Fibroblast of the conjunctiva (primary cell): ENCODE results near the gene INTS1.
"Not testable (repeated sequence)": the region's sequence is repeated elsewhere in the genome, so short reads cannot be mapped to it uniquely, and the experiment has no call there.

ENCODE experiments used
- DNase-seq: peaks from one replicate; pipeline ENCODE4 v3.0.0-alpha.2; 2010; ENCODE audit warnings: low read depth

Gene INTS1

GRCh38 chr7:1531979-1532455 is 27.8 kb upstream of the INTS1 start:
- no peak for DNase-seq

GRCh38 chr7:1531263-1531978 is 27.2 kb upstream of the INTS1 start:
- DNase-seq = no peak

GRCh38 chr7:1530946-1531262 is 26.7 kb upstream of the INTS1 start:
- DNase-seq = no peak

- no peak for DNase-seq
Observed at GRCh38 chr7:1529383-1530116, 25.4 kb upstream of the INTS1 start.

GRCh38 chr7:1526271-1526754 is 22.1 kb upstream of the INTS1 start:
- no peak for DNase-seq

GRCh38 chr7:1525409-1525808 is 21.2 kb upstream of the INTS1 start:
- DNase-seq = no peak

GRCh38 chr7:1523844-1524243 is 19.7 kb upstream of the INTS1 start:
- DNase-seq = no peak

GRCh38 chr7:1523208-1523607 is 19.0 kb upstream of the INTS1 start:
- DNase-seq = no peak

- DNase-seq = no peak
Observed at GRCh38 chr7:1521456-1521855, 17.3 kb upstream of the INTS1 start.

- peak; percentile 37 for DNase-seq
Observed at GRCh38 chr7:1520539-1521234, 16.5 kb upstream of the INTS1 start.

- not testable (repeated sequence) for DNase-seq
Observed at GRCh38 chr7:1519322-1519922, 15.2 kb upstream of the INTS1 start.

- no peak for DNase-seq
Observed at GRCh38 chr7:1516586-1517251, 12.5 kb upstream of the INTS1 start.

- DNase-seq = not testable (repeated sequence)
Observed at GRCh38 chr7:1515509-1515967, 11.3 kb upstream of the INTS1 start.

GRCh38 chr7:1514995-1515401 is 10.8 kb upstream of the INTS1 start:
- DNase-seq = no peak

GRCh38 chr7:1514407-1514806 is 10.2 kb upstream of the INTS1 start:
- DNase-seq = no peak

GRCh38 chr7:1513657-1514095 is 9.5 kb upstream of the INTS1 start:
- DNase-seq = no peak

- no peak for DNase-seq
Observed at GRCh38 chr7:1512781-1513656, 8.8 kb upstream of the INTS1 start.

- no peak for DNase-seq
Observed at GRCh38 chr7:1511444-1512422, 7.5 kb upstream of the INTS1 start.

- no peak for DNase-seq
Observed at GRCh38 chr7:1510780-1511154, 6.6 kb upstream of the INTS1 start.

GRCh38 chr7:1509226-1509625 is 5.0 kb upstream of the INTS1 start:
- DNase-seq = no peak
